Neural cell (in vitro differentiated cells): ENCODE data around the gene CST4.

Experiments used
- EZH2 ChIP-seq: fragments of 200-600, 300-800 bp; shearing (Covaris generic), sonication (generic); IDR thresholded peaks from 2 replicates; pipeline ENCODE4 v1.6.1; 2014; ENCODE audit warnings: antibody characterized with exemption, low read length, borderline replicate concordance, mild to moderate bottlenecking; ENCODE audit not compliant: insufficient read depth, poor library complexity, severe bottlenecking
- REST ChIP-seq: IDR thresholded peaks from 2 replicates; pipeline ENCODE4 v1.6.1; 2012; ENCODE audit warnings: borderline replicate concordance
- TAF1 ChIP-seq: IDR thresholded peaks from 2 replicates; pipeline ENCODE4 v1.6.1; 2012; ENCODE audit warnings: low read depth
- TF ChIP-seq, protein P1 (sequence below): fragments of 450-650 bp; IDR thresholded peaks from 2 replicates; pipeline ENCODE4 v1.5.1; 2014; ENCODE audit warnings: antibody characterized with exemption, mild to moderate bottlenecking, moderate library complexity; ENCODE audit not compliant: poor library complexity, severe bottlenecking

DNA sequence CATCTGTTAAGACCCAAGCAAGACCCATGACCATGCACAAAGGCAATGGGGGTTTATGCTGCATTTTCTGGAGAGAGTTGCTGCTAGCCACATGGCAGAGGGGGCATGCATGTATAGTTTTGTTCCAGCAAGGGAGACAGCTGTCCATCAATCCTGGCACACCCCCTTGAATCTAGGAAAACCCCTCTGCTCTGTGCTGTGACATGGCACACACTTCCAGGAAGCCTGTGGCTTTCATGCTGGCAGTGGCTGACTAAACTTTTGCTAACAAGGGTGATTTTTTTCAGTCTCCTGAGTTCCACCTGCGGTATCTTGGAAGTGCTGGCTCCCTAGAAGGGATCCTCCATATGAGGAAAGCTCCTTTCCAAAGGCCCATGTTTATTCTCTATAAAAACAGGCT lies 9.1 kb upstream of the CST4 start:
- no peak for TF ChIP-seq EZH2
- TF ChIP-seq, protein P1, sequence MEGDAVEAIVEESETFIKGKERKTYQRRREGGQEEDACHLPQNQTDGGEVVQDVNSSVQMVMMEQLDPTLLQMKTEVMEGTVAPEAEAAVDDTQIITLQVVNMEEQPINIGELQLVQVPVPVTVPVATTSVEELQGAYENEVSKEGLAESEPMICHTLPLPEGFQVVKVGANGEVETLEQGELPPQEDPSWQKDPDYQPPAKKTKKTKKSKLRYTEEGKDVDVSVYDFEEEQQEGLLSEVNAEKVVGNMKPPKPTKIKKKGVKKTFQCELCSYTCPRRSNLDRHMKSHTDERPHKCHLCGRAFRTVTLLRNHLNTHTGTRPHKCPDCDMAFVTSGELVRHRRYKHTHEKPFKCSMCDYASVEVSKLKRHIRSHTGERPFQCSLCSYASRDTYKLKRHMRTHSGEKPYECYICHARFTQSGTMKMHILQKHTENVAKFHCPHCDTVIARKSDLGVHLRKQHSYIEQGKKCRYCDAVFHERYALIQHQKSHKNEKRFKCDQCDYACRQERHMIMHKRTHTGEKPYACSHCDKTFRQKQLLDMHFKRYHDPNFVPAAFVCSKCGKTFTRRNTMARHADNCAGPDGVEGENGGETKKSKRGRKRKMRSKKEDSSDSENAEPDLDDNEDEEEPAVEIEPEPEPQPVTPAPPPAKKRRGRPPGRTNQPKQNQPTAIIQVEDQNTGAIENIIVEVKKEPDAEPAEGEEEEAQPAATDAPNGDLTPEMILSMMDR: no peak
- TF ChIP-seq REST: no peak
- no peak for TF ChIP-seq TAF1
